ENCODE measurements around the gene TNF.

The TNF gene

DNA sequence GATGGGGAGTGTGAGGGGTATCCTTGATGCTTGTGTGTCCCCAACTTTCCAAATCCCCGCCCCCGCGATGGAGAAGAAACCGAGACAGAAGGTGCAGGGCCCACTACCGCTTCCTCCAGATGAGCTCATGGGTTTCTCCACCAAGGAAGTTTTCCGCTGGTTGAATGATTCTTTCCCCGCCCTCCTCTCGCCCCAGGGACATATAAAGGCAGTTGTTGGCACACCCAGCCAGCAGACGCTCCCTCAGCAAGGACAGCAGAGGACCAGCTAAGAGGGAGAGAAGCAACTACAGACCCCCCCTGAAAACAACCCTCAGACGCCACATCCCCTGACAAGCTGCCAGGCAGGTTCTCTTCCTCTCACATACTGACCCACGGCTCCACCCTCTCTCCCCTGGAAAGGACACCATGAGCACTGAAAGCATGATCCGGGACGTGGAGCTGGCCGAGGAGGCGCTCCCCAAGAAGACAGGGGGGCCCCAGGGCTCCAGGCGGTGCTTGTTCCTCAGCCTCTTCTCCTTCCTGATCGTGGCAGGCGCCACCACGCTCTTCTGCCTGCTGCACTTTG lies at the start of gene TNF:
Gene TNF, plus strand, starts transcription at position 231 of the 567 bp plus-strand sequence. Its CDS starts 177 bp downstream, at position 408.
- peak; percentile 85 for DNase-seq (ENCODE audit: low read depth)

DNA sequence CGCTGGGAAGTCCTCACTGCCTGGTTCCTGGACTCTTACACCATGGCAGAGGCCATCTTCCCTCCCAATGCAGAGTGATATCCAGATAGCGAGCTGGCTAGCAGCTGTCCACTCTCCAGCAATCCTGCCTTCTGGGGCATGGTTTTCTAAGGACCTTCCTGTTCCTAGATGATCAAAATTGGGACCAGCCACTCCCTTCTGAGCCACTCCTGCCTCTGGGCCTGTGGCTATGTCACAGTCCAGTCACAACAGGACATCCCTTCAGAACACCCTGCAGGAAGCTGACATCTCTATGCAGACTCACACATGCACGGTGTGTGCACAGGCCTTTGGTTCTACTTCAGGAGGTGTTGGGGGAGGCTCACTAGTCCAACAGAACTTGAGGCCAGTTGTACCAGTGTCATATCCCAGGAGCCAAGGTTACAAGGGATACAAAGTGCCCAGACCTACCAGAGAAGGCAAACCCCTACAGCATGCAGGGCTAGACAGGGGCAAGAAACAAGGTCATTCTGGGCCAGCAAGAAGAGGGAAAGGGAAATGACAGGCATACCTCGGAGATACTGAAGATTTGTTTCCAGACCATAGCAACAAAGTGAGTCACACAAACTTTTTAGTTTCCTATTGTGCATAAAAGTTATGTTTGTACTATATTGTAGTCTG lies 49.3 kb upstream of the TNF start:
- no peak for DNase-seq (ENCODE audit: low read depth)

DNA sequence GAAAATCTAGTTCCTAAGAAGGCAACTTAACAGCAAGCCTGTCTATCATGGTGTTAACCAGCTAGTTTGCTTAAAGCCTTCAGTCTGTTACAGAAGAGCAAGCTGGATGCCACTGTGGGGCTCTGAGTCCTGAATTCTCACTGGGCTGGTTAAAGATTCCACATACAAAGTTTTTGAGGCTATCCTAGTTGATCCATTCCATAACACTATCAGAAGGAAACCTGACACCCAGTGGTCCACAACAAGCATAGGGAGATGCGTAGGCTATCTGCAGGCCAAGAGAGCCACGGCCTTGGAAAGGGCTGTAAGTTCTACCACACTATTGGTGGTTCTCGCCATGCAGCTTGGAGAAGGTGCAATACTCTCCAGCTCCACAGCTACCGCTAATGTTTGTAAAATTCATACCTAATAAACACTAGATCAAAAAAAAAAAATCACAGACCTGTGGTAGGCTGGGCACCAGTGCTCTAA lies 47.0 kb upstream of the TNF start:
- DNase-seq (ENCODE audit: low read depth): no peak

DNA sequence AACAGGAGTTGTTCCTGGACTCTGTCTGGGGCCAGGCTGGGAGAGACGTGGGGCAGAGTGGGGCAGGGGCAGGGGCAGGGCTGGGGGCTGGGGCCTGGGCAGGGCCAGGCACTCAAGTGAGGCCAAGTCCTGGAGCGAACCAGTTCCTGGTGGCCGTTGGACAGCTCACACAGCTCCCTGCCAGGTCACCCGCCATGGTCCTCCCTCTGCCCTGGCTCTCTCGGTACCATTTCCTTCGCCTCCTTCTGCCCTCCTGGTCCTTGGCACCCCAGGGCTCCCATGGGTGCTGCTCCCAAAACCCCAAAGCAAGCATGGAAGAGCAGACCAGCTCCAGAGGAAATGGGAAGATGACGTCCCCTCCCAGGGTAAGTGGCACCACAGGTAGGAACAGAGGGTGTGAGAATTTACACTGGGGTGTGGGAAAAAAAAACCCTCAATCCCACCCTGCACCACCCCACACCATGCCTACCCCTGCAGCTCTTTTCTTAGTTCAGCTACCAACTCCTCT lies 46.5 kb upstream of the TNF start, which contains the start of gene MCCD1:
Gene MCCD1, plus strand, starts transcription at position 142 of the 508 bp plus-strand sequence. Its CDS starts 53 bp downstream, at position 195.
- no peak for DNase-seq (ENCODE audit: low read depth)

DNA sequence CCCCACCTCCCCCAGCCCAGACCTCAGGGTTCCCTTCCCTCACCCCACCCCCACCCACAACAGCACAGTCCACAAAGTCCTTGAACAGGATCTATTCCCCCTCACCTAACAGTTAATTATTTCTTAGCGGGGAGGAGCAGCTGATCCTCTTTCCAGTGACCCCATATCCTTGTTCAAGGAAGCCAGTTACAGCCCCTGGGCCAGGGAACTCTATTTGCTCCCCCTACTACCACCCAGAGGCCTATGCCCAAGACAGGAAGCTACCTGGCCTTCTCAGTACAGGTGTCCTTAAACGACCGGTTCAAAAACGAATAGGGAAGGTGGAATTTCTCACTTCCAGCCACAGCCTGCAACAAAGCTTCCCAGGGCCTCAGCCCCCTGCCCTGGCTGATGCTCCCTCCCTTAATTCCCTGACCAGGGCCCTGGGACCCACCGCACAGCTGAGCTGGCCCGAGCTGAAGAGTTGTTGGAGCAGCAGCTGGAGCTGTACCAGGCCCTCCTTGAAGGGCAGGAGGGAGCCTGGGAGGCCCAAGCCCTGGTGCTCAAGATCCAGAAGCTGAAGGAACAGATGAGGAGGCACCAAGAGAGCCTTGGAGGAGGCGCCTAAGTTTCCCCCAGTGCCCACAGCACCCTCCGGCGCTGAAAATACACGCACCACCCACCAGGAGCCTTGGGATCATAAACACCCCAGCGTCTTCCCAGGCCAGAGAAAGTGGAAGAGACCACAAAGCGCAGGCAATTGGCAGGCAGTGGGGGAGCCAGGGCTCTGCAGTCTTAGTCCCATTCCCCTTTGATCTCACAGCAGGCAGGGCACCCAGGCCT lies 45.8 kb upstream of the TNF start:
- DNase-seq (ENCODE audit: low read depth): no peak

DNA sequence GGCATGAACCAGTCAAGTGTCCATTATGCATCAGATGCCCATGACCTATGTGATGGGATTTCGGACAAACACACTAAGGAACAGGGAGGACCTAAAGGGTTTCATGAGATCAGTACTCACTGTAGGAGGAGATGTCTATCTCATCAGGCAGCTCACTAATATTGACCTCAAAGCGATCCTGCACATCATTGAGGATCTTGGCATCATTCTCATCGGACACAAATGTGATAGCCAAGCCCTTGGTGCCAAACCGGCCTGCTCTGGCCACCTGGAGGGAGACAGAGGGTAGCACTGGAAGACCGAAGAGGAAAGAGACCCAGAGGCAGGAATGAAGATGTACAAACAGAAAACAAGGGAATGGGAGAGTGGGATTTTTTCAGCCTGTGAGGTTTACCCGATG lies 44.7 kb upstream of the TNF start:
- DNase-seq (ENCODE audit: low read depth): no peak

DNA sequence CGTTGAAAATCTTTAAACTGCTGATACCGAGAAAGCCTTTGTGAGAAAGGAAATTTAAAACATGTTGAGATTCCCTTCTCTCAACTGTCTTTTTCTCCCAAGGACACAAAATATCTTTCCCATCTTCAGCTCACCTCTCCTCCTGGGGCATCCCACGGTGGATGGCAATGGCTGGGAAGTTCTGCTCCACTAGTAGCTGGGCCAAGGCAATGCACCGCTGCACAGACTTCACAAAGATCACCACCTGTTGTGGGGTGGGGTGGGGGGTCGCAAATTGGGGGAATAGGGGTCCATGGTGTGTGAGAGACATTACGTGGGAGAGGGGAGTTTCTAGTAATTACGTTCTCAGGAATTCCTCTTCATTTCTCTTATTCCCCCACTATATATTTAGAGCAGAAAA lies 44.2 kb upstream of the TNF start:
- no peak for DNase-seq (ENCODE audit: low read depth)

DNA sequence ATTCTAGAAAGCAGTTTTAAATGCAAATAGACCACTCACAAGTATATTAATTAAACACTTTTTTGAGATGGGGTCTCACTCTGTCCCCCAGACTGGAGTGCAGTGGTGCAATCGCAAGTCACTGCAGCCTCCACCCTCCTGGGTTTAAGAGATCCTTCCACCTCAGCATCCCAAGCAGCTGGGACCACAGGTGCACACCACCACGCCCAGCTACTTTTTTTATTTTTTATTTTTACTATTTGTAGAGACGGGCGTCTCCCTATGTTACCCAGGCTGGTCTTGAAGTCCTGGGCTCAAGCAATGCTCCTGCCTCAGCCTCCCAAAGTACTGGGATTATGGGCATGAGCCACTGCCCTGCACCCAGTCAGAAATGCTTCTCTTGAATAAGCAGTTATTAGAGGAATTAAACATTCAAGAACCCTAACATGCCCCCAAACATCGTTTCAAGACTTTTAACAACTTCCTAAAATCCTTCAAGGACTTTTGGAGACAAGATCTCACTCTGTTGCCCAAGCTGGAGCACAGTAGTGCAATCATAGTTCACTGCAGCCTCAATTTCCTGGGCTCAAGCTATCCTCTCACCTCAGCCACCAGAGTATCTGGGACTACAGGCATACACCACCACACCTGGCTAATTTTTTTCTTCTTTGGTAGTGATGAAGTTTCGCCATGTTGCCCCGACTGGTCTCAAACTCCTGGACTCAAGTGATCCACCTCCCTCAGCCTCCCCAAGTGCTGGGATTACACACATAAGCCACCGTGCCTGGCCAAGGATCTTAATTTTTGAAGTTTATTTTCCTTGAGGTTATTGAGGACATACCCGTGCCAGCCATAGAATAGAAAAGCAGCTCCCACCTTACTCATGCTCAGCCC lies 43.4 kb upstream of the TNF start:
- no peak for DNase-seq (ENCODE audit: low read depth)

DNA sequence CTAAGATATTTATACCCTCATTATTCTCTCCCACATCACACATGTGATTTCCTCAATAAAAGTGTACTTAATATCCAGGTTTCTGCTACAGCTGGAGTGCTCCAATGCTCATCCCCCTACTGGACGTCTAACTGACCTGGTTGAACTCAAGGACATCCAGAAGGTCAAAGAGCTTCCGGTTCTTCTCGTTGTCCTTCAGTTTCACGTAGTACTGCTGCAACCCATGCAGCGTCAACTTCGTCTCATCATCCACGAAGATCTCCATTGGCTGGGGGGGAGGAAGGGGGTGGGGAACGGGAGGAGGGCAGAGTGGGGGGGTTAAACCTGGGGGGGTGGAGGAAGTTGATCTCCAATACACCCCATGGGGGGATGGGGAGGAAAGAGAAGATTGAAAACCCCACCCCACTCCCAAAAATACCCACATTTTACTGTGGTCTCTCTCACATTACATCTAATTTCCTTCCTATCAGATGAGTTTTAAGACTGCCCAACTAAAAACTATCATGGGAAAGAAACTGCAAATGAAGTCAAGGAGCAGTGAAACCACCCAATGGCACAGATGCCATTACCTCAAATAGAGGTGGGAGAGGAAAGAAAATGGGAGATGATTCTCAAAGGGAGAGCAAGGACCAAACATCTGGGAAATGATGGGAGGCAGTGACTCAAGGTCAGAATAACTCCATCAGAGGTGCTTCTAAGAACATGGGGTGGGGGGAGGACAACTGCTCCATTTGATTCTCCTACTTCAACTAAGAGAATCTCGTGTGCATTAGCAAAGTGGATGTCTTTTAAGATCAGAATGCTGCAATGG lies 42.5 kb upstream of the TNF start:
- no peak for DNase-seq (ENCODE audit: low read depth)

DNA sequence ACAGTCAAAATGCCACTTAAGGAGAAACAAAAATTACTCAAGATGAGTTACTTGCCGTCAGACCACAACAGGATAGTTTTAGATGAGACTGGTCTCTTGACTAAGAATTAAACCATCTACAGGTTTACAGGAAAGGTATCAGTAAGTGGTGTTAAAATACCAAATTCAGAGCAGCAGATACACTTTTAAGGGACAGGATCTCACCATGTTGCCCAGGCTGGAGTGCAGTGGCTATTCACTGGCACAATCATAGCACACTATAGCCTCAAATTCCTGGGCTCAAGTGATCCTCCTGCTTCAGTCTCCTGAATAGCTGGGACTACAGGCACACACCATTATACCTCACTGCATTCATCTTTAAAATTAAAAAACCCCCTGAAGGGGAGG lies 41.9 kb upstream of the TNF start:
- DNase-seq (ENCODE audit: low read depth): no peak

DNA sequence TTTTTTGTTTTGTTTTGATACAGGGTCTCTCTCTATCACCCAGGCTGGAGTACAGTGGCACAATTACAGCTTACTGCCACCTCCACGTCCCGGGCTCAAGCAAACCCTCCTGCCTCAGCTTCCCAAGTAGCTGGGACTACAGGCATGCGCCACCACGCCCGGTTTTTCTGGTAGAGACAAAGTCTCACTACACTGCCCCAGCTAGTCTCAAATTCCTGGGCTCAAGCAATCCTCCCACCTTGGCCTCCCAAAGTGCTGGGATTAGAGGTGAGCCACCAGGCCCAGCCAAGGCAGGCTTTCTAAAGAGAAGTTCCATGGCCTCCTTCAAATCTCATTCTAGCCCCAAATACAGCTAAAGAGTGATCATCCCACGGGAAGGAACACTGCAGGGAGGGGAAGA lies 41.4 kb upstream of the TNF start:
- no peak for DNase-seq (ENCODE audit: low read depth)

DNA sequence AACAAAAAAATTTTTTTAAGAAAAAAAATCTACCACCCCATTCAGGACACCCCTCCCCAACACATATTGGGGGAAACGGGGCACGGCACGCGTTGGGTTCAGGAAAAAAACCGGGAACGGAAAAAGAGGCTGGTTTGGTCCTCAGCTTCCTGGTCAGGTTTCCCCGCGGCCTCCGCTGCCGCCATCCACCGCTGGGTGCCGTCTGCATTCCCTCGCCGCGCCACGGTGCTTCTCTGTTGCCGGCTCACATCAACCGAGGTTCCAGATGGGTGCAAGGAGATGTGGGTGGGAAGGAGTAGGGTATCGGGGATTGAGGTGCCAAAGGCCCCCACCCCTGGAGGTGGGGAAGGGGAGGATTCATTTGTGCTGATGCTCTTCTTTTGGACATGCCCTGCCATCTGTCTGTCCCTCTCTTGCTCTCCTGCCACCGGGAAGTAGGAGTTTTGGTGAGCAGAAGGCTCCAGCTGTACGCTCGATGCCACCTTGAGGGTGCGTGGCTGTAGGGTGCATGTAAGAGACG lies 40.8 kb upstream of the TNF start:
- DNase-seq (ENCODE audit: low read depth): no peak

DNA sequence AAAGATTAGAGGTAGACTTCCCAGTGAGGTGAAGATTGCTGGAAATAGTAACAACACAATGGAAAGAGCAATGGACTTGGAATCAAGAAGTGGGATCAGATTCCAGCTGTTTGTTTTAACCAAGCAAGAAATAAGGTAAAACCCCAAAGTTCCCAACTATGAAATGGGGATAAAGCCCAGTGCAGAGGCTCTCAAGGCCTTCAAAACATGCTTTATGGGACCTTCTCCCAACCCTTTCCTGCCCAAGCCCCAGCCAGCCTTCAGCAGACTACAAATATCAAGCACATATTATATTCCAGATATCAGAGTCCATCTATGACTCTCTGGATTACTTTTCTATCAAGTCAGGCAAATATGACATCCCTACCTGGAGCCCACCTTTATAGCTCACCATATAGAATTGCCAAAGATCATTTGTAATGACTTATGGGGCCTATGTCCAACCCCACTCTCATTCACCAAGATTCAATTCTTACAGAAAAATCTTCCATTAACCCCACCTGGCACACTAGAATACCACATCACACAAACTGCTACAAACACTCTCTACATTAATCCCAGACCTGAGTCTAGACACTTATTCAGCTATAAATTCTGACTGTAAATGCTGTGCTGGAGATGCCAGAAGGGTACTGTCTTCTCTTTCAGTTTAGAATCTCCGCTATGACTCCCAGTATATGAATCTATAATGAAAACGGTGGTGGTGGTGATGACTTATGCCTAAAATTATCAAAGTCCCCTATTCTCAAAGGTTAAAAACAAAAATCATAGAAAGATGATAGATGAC lies 39.6 kb upstream of the TNF start:
- no peak for DNase-seq (ENCODE audit: low read depth)

DNA sequence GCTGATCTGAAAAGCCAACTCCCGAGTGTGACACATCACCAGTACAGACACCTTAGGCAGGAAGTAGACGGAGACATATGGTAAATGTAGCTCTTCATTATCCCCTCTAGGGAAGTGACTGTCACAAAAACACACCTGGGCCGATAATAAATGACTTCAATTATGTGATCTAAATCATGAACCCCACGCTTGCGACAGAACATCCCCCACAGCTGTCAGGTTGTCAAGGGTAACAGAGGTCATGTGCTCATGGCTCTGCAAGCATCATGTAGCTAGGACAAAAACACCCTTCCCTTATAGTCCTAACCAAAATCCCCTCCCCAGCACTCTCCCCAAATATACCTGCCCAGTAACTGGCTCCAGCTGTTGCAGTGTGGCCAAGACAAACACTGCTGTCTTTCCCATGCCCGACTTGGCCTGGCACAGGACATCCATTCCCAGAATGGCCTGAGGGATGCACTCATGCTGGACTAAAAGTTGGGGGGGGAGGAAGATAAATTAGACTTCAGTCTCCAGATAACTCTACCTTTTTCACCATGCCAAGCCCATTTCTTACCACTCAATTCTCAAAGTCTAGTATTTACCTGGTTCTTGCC lies 36.5 kb upstream of the TNF start:
- DNase-seq (ENCODE audit: low read depth): no peak

DNA sequence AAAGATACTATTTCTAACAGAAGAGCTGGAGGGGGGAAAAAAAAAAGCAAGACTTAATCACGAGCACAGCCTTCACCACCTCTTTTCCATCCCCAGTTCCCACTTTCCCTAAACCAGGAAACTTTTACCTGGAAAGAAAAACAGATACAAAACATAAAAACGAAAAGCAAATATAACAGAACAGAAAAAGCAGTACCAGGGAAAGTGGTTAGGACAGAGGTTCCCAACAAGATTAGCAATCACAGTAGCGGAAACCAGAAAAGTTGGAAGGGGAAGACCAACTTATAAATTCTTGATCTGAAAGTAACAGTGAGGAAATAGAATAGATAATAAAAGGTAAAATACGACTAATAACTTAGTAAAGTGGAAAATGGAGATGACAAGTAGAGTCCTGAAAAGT lies 34.7 kb upstream of the TNF start:
- DNase-seq (ENCODE audit: low read depth): no peak

DNA sequence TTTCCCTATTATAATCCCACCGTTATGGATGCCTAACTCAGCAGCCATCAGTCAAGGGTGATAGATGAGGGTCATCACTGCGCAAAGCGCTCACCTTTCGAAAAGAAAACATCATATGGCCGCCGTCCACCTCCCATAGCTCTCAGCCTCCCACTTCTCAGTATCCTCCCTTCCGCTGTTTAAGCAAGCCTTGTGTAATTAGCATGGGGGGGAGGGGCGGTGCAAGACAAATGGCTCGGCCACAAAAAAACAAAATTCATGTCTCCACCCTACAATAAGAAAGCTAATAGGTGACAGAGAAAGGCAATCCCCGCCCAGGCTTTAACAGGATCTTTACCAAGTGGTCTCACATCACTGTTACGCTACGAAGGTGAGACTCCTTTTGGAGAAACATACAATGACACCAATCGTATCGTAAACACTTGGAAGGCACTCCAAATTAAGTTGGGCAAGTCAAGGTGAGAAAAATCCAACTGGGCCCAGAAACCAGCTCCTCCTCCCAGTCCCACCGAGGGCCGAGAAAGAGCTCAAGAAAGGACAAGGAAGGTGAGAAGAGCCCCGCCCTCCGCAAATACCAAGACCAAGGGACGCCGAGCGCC lies 34.2 kb upstream of the TNF start:
- DNase-seq (ENCODE audit: low read depth): peak; percentile 43

DNA sequence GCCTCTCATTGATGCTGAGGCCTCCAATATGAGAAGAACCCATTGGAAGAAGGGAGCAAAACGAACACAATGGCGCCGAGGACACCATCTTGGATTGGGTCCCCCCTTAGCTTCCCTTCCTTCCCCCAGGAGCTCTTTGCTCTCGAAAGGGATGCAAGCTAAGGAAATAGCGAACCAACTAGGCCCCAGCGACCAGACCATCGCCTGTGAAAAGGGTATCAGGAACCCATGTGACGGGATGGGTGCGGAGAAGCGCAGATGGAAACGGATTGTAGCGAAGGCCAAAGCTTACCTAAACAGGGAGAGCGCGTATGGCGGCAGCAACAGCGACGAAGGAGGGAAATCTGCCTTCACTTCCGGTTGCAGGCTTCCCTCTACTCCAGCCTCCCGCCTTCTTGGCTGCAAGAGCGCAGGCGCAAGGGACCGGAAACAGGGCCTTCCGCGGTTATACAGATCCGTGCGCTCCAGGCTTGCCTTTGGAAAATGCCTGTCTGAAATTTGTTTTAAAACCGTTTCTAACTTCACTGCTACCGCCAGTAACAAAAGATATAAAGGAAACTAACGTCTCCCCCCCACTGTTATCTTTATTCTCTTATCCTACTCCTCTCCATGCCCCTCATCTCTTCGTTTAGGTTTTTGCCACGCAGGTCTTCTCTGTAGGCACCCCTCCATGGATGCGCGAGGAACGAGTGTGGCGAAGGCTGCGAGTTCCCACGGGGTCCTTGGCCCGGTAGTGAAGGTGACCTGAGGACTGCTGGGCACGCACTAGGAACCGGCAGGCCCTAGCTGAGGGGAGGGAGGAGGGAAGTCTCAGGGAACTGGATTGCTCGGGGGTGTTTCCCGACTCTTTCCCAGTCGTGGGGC lies 33.5 kb upstream of the TNF start, which contains the start of gene DDX39B:
Gene DDX39B, minus strand, starts transcription at position 346 of the 864 bp plus-strand sequence. CDS start 1,471 bp downstream, outside the sequence.
- DNase-seq (ENCODE audit: low read depth): peak; percentile 92

DNA sequence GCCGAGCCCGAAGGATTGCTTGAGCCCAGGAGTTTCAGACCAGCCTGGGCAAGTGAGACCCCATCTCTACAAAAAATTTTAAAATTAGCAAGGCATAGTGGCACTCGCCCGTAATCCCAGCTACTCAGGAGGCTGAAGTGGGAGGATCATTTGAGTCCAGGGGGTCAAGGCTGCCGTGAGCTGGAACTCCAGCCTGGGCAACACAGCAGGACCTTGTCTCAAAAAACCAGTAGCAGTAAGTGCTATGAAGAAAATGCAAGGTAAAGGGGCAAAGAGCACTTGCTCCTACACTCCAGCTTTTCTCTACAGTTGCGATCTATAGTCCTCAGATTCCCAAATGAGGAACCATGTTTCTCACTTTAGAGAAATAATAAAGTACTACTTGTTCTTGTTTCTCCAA lies 31.7 kb upstream of the TNF start:
- no peak for DNase-seq (ENCODE audit: low read depth)

Data from stimulated activated CD4-positive, alpha-beta T cell treated with anti-CD3 and anti-CD28 coated beads, Interleukin-2, amount 100 ng/mL, for 4 hours (primary cell).